IgD-negative memory B cell (primary cell): Measurements from ENCODE around the gene CFAP126. TPM values are rescaled to one million over a fixed set of nuclear protein-coding genes. Genes with fewer than 3 reads are reported as not detected.
"Not testable (repeated sequence)": the region's sequence is repeated elsewhere in the genome, so short reads cannot be mapped to it uniquely, and the experiment has no call there.

ENCODE experiments used
- H3K27ac Mint-ChIP-seq, 3 donors: one replicate each; pipeline ENCODE4 v1.8.0; 2020 to 2022; ENCODE audit warnings: mild to moderate bottlenecking in 3 of 3, mixed read lengths in 3 of 3, moderate library complexity in 1 of 3
- H3K27me3 Mint-ChIP-seq: one replicate; pipeline ENCODE4 v1.8.0; 2021; ENCODE audit warnings: mixed read lengths
- H3K36me3 Mint-ChIP-seq: one replicate; pipeline ENCODE4 v1.8.0; 2020; ENCODE audit warnings: mild to moderate bottlenecking, mixed read lengths
- H3K4me1 Mint-ChIP-seq, 3 donors: one replicate each; pipeline ENCODE4 v1.8.0; 2020 to 2022; ENCODE audit warnings: mixed read lengths in 3 of 3, mild to moderate bottlenecking in 1 of 3
- H3K4me3 Mint-ChIP-seq, 4 donors: one replicate each; pipeline ENCODE4 v1.8.0; 2020 to 2022; ENCODE audit warnings: mild to moderate bottlenecking in 4 of 4, mixed read lengths in 4 of 4, moderate library complexity in 3 of 4
- H3K9me3 Mint-ChIP-seq, 3 donors: one replicate each; pipeline ENCODE4 v1.8.0; 2020 to 2021; ENCODE audit warnings: mixed read lengths in 3 of 3, mild to moderate bottlenecking in 1 of 3
- polyA plus RNA-seq: library from polyadenylated mRNA; unstranded; fragments of 300-500 nt; fragmentation: Illumina TruSeq; gene quantifications from one replicate; pipeline ENCODE4 v1.2.3, GENCODE V29; 2021

CFAP126 gene
- polyA plus RNA-seq, 1 donor from 2014 or later: not detected

DNA sequence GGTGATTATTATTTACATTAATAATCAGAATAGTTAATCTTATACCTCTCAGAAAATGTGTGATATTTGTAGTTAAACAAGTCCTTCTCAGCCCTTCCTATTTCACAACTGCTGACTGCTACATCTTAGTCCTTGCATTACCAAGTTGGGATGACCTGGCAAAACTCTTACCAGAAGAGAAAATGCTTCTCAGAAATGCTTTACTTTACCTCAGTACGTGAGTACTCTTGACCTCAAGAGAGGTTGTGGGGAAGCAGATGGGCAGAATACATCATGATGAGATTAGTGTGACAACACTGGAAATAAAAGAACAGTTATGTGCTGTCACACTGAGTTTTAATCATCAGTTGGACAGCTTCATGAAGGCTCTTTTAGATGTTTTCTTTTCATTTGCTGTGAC is 16.2 kb downstream of the CFAP126 start:
- Mint-ChIP-seq H3K4me3 (no peak overlapping the region), H3K27ac (no peak overlapping the region), H3K4me1 (peaks cover 0 to 5% (median 1%) of the 10 kb centered on the region in 3 donors), H3K27me3 (no peaks in the 10 kb centered on the region), H3K9me3 (no peaks in the 10 kb centered on the region), H3K36me3 (peaks cover 3% of the 10 kb centered on the region)

DNA sequence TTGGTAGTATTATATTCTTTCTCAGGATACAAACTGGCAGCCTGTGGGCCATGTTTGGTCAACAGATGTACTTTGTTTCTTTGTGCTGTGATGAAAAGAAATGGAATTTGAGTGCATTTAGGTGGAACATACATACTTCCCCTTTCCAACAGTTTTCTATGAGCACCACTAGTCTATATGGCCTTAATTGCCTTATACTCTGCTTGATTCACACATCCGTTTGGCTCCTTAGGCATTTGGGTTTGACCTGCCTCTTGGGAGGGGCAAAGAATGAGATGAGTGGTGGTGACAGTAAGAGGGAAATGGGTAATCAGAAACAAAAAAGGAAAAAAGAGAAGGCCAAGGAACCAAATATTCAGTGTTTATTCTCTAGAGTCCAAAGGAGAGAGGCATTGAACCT is 17.0 kb downstream of the CFAP126 start:
- Mint-ChIP-seq H3K27me3 (no peaks in the 10 kb centered on the region), H3K4me3 (no peak overlapping the region), H3K9me3 (no peaks in the 10 kb centered on the region), H3K36me3 (peaks cover 3% of the 10 kb centered on the region), H3K4me1 (peaks cover 0 to 3% (median 1%) of the 10 kb centered on the region in 3 donors), H3K27ac (no peak overlapping the region)

DNA sequence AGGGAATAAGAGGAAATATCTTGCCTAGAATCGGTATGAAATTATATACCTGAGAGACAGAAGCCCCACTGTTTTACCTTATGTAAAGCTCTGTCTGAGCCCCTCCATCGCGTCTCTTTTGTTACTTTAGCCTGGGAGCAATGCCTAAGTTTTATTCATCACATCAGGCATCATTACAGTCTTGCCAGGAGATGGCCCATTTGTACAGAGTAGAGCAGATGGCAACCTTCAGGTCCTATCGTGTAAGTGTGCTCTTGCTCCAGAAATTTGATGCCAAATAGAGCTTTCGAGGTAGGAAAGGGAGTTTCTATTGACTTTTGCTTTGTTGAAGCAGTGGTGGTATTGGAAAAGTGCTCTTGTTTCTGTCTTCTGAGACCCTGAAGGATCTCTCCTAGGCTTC is 24.9 kb downstream of the CFAP126 start:
- no peaks in the 10 kb centered on the region for H3K27me3 Mint-ChIP-seq
- no peak overlapping the region for H3K4me3 Mint-ChIP-seq
- H3K36me3 Mint-ChIP-seq: peaks cover 12% of the 10 kb centered on the region

DNA sequence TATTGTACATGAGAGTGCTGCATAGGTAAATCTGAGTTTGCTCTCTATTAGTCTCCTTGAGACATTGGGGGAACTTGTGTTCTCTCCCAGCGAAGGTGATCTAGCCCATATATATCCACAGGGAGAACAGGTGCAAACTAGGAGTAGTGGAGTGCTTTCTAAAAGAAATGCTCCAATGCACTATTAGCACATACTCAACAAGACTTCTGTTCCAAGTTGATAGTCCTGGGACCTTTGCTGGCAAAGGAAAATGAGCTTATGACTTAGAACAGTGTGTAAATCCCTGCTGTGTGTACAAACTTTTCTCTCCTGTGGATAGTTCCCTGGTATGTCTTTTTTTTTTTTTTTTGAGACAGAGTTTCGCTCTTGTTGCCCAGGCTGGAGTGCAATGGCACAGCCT is 25.5 kb downstream of the CFAP126 start:
- Mint-ChIP-seq H3K4me1 (peaks cover 0 to 7% (median 2%) of the 10 kb centered on the region in 3 donors), H3K27ac (no peak overlapping the region), H3K36me3 (peaks cover 12% of the 10 kb centered on the region), H3K4me3 (no peak overlapping the region), H3K9me3 (no peaks in the 10 kb centered on the region), H3K27me3 (no peaks in the 10 kb centered on the region)

More for the DNA sequence above, 24.9 kb downstream of the CFAP126 start:
- no peak overlapping the region for H3K27ac Mint-ChIP-seq
- H3K9me3 Mint-ChIP-seq: no peaks in the 10 kb centered on the region
- peaks cover 0 to 7% (median 2%) of the 10 kb centered on the region in 3 donors for H3K4me1 Mint-ChIP-seq

DNA sequence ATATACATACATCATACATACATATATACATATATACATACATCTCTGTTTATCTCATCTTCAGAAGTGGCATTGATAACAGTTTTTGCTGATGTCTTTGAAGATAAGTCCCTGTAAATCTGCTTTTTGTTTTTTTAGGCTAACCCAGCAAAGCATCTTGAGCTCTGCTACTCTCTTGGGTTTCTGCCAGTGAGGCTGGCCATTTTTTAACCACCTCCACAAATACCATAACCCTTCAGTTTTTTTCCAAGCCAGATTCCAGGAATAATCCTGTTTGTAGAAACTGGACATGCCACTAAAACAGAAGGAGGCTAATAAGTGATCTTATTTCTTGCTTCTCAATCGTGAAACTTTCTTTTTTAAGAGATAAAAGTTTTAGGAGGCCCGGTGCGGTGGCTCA is 31.9 kb downstream of the CFAP126 start:
- H3K27me3 Mint-ChIP-seq: no peaks in the 10 kb centered on the region
- H3K27ac Mint-ChIP-seq: no peak overlapping the region
- peaks cover 4% of the 10 kb centered on the region for H3K36me3 Mint-ChIP-seq
- H3K4me1 Mint-ChIP-seq: peaks cover 0 to 3% (median 2%) of the 10 kb centered on the region in 3 donors
- H3K4me3 Mint-ChIP-seq: peak overlapping the region in 1 of 4 donors; percentile 4
- H3K9me3 Mint-ChIP-seq: no peaks in the 10 kb centered on the region

DNA sequence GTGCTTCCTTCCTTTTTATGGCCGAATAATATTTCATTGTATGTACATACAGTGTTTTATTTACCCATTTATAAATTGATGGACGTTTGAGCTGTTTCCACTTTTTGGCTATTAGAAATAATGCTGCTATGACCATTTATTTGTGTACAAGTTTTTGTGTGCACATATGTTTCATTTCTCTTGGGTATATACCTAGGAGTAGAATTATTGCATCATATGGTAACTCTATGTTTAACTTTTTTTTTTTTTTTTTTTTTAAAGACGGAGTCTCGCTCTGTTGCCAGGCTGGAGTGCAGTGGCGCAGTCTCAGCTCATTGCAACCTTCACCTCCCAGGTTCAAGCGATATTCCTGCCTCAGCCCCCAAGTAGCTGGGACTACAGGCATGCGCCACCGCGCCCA is 34.5 kb downstream of the CFAP126 start:
- H3K4me3 Mint-ChIP-seq: no peak overlapping the region
- peaks cover 2% of the 10 kb centered on the region for H3K36me3 Mint-ChIP-seq
- H3K9me3 Mint-ChIP-seq: no peaks in the 10 kb centered on the region
- peaks cover 0 to 3% (median 2%) of the 10 kb centered on the region in 3 donors for H3K4me1 Mint-ChIP-seq
- no peaks in the 10 kb centered on the region for H3K27me3 Mint-ChIP-seq
- no peak overlapping the region for H3K27ac Mint-ChIP-seq

DNA sequence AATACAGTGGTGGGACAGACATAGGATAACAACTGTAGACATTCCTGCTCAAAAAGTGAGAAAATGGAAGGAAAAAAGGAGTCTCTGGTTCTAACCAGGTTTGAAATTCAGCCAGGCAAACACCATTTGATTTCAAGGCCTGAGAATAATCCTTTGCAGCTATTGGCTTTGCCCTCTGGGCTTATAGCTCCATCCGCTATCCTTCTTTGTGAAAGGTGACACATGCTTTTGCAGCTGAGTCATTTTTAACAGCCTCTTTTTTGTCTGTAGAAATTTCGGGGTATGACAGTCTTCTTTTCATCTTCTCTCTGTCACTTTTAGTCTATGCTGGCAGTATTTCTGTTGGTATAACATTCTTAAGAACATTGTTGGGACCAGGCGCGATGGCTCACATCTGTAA is 37.3 kb downstream of the CFAP126 start:
- Mint-ChIP-seq H3K36me3 (no peaks in the 10 kb centered on the region), H3K9me3 (no peaks in the 10 kb centered on the region), H3K4me3 (no peak overlapping the region), H3K27ac (no peak overlapping the region), H3K4me1 (peaks cover 0 to 2% (median 0%) of the 10 kb centered on the region in 3 donors), H3K27me3 (no peaks in the 10 kb centered on the region)

DNA sequence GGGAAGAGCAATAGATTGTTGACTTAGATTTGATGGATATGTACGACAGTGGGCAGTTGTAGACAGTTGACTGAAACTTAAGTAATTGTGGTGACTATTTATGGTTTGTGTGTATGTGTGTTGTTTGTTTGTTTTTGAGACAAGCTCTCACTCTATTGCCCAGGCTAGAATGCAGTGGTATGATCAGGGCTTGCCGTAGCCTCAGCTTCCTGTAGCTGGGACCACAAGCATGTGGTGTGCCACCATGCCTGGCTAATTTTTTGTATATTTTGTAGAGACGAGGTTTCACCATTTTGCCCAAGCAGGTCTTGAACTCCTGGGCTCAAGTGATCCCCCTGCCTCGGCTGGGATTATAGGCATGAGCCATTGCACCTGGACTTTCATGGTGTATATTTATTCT is 43.7 kb downstream of the CFAP126 start:
- no peak overlapping the region for H3K27ac Mint-ChIP-seq

DNA sequence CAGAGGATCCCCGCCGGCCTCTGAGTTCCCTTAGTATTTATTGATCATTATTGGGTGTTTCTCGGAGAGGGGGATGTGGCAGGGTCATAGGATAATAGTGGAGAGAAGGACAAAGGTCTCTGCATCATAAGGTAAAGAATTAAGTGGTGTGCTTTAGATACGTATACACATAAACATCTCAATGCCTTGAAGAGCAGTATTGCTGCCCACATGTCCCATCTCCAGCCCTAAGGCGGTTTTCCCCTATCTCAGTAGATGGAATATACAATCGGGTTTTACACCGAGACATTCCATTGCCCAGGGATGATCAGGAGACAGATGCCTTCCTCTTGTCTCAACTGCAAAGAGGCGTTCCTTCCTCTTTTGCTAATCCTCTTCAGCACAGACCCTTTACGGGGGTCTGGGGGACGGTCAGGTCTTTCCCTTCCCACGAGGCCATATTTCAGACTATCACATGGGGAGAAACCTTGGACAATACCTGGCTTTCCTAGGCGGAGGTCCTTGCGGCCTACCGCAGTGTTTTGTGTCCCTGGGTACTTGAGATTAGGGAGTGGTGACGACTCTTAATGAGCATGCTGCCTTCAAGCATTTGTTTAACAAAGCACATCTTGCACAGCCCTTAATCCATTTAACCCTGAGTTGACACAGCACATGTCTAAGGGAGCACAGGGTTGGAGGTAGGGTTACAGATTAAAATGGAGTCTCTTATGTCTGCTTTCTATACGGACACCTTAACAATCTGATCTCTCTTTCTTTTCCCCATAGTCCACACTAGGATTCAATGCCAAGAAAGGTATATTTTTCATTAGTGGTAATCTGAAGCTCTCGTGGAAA is 51.6 kb downstream of the CFAP126 start:
- H3K27me3 Mint-ChIP-seq, H3K36me3 Mint-ChIP-seq, H3K9me3 Mint-ChIP-seq: not testable (repeated sequence)
- Mint-ChIP-seq H3K4me3 (peak overlapping the region; percentile 1 to 98 (median 75)), H3K4me1 (peaks cover 8 to 21% (median 13%) of the 10 kb centered on the region in 3 donors), H3K27ac (peak overlapping the region; percentile 68 to 100 (median 70))

More for the DNA sequence above, 43.7 kb downstream of the CFAP126 start:
- Mint-ChIP-seq H3K4me3 (no peak overlapping the region), H3K4me1 (peaks cover 0 to 8% (median 0%) of the 10 kb centered on the region in 3 donors), H3K27me3 (no peaks in the 10 kb centered on the region), H3K9me3 (no peaks in the 10 kb centered on the region), H3K36me3 (peaks cover 5% of the 10 kb centered on the region)

Other genes starting within 250 kb of the CFAP126 start
- gene PFDN2, start 249.8 kb downstream of the CFAP126 start, polyA plus RNA-seq: 95.2 TPM
- 19.7 TPM for gene NIT1, start 249.8 kb downstream of the CFAP126 start, polyA plus RNA-seq
- gene DEDD, start 235.2 kb downstream of the CFAP126 start, polyA plus RNA-seq: 39.1 TPM
- 122 TPM for gene UFC1, start 213.9 kb downstream of the CFAP126 start, polyA plus RNA-seq
- gene USP21, start 208.4 kb downstream of the CFAP126 start, polyA plus RNA-seq: 30.1 TPM
- 13.4 TPM for gene PPOX, start 201.4 kb downstream of the CFAP126 start, polyA plus RNA-seq
- 44.2 TPM for gene B4GALT3, start 190.4 kb downstream of the CFAP126 start, polyA plus RNA-seq
- not detected for gene ADAMTS4, start 168.8 kb downstream of the CFAP126 start, polyA plus RNA-seq
- 71.3 TPM for gene NDUFS2, start 165.5 kb downstream of the CFAP126 start, polyA plus RNA-seq
- 6.6 TPM for gene FCER1G, start 152.6 kb downstream of the CFAP126 start, polyA plus RNA-seq
- not detected for gene APOA2, start 144.2 kb downstream of the CFAP126 start, polyA plus RNA-seq
- 3.8 TPM for gene TOMM40L, start 141.8 kb downstream of the CFAP126 start, polyA plus RNA-seq
- not detected for gene NR1I3, start 129.7 kb downstream of the CFAP126 start, polyA plus RNA-seq
- gene PCP4L1, start 109.1 kb downstream of the CFAP126 start, polyA plus RNA-seq: not detected
- gene MPZ, start 57.9 kb downstream of the CFAP126 start, polyA plus RNA-seq: not detected
- gene SDHC, start 53.5 kb downstream of the CFAP126 start, polyA plus RNA-seq: 173 TPM
- 1.3 TPM for gene FCGR2A, start 137.6 kb upstream of the CFAP126 start, polyA plus RNA-seq
- gene HSPA6, start 156.7 kb upstream of the CFAP126 start, polyA plus RNA-seq: 0.80 TPM
- 4.4 TPM for gene FCGR3A, start 181.9 kb upstream of the CFAP126 start, polyA plus RNA-seq